ENCODE measurements around the gene SORCS2. TPM values are rescaled to one million over a fixed set of nuclear protein-coding genes. Genes with fewer than 3 reads are reported as not detected.

Gene SORCS2
- total and polyA plus RNA-seq, 12 donors = 0.67 to 15.5 (median 1.3) TPM

GRCh38 chr4:7701866-7702649 is 509.7 kb downstream of the SORCS2 start:
- no peaks in the 10 kb centered on the region for H3K4me1 ChIP-seq (replicated peaks in 1 of 2)
- no peak for DNase-seq
- H3K9me3 ChIP-seq (replicated peaks in 1 of 3) = no peaks in the 10 kb centered on the region
- H3K27ac ChIP-seq = no peak overlapping the region
- no peaks in the 10 kb centered on the region for H3K27me3 ChIP-seq
- TF ChIP-seq POLR2A (IDR thresholded peaks at IDR 0.05) (no peak), CTCF (IDR thresholded peaks at IDR 0.05) (no peak)
- H3K4me3 ChIP-seq = no peak overlapping the region
- no peaks in the 10 kb centered on the region for H3K36me3 ChIP-seq (replicated peaks in 1 of 2)
- intact Hi-C loops (cut with DNase I) = no loop called here
- 80 to 88% (median 84%) methylated on average over 11 to 19 of the region's 19 CpGs for WGBS, 4 donors

- TF ChIP-seq CTCF (IDR thresholded peaks at IDR 0.05) (no peak), POLR2A (IDR thresholded peaks at IDR 0.05) (no peak)
- DNase-seq = no peak
- WGBS, 4 donors = 75 to 91% (median 86%) methylated on average over 8 of the region's 8 CpGs
- Histone ChIP-seq H3K4me1 (replicated peaks in 1 of 2) (no peaks in the 10 kb centered on the region), H3K9me3 (replicated peaks in 1 of 3) (no peaks in the 10 kb centered on the region), H3K36me3 (replicated peaks in 1 of 2) (no peaks in the 10 kb centered on the region), H3K4me3 (no peak overlapping the region), H3K27ac (no peak overlapping the region), H3K27me3 (no peaks in the 10 kb centered on the region)
- intact Hi-C loops (cut with DNase I) = no loop called here
Observed at GRCh38 chr4:7703688-7704087, 511.4 kb downstream of the SORCS2 start.

GRCh38 chr4:7704091-7704490 is 511.8 kb downstream of the SORCS2 start:
- no peak for DNase-seq
- TF ChIP-seq POLR2A (IDR thresholded peaks at IDR 0.05) (no peak), CTCF (IDR thresholded peaks at IDR 0.05) (no peak)
- Histone ChIP-seq H3K4me1 (replicated peaks in 1 of 2) (no peaks in the 10 kb centered on the region), H3K36me3 (replicated peaks in 1 of 2) (no peaks in the 10 kb centered on the region), H3K27ac (peak overlapping the region in 1 of 5 donors; percentile 40), H3K4me3 (no peak overlapping the region), H3K27me3 (no peaks in the 10 kb centered on the region), H3K9me3 (replicated peaks in 1 of 3) (no peaks in the 10 kb centered on the region)
- WGBS, 4 donors = 90 to 97% (median 92%) methylated on average over 10 to 16 of the region's 16 CpGs
- intact Hi-C loops (cut with DNase I) = no loop called here

GRCh38 chr4:7704625-7705024 is 512.3 kb downstream of the SORCS2 start:
- TF ChIP-seq CTCF (IDR thresholded peaks at IDR 0.05) = no peak
- no peak for TF ChIP-seq POLR2A (IDR thresholded peaks at IDR 0.05)
- H3K4me3 ChIP-seq = no peak overlapping the region
- DNase-seq = no peak
- intact Hi-C loops (cut with DNase I) = no loop called here
- H3K4me1 ChIP-seq (replicated peaks in 1 of 2) = no peaks in the 10 kb centered on the region
- H3K27ac ChIP-seq = peak overlapping the region in 1 of 5 donors; percentile 40
- no peaks in the 10 kb centered on the region for H3K36me3 ChIP-seq (replicated peaks in 1 of 2)
- no peaks in the 10 kb centered on the region for H3K9me3 ChIP-seq (replicated peaks in 1 of 3)
- H3K27me3 ChIP-seq = no peaks in the 10 kb centered on the region
- WGBS, 4 donors = 85 to 97% (median 89%) methylated on average over 9 to 19 of the region's 19 CpGs
